Activated CD8-positive, alpha-beta T cell treated with anti-CD3 and anti-CD28 coated beads for 36 hours (primary cell): ENCODE data around the gene GLTP. TPM values are rescaled to one million over a fixed set of nuclear protein-coding genes. Genes with fewer than 3 reads are reported as not detected.

Source experiments
- ATAC-seq: fragments of 200-7000 bp; cut with Tn5 transposase; one replicate; pipeline ENCODE4 v1.10.0; 2021; ENCODE audit warnings: mild to moderate bottlenecking, moderate library complexity
- CTCF ChIA-PET: fragments of 350-600 bp; sonication (Branson Sonifier 250); formaldehyde crosslinking; loops from one replicate; lab custom pipeline; 2021; ENCODE audit warnings: antibody characterized with exemption; lab: Charles Lee
- POLR2A ChIA-PET: fragments of 350-600 bp; sonication (Branson Sonifier 250); formaldehyde crosslinking; loops from one replicate; lab custom pipeline; 2021; ENCODE audit warnings: antibody characterized with exemption; lab: Charles Lee
- DNase-seq: peaks from one replicate; pipeline ENCODE4 v3.0.0-alpha.2; 2020
- H3K27ac Mint-ChIP-seq: one replicate; pipeline ENCODE4 v1.8.0; 2021; ENCODE audit warnings: mild to moderate bottlenecking, mixed read lengths
- H3K27me3 Mint-ChIP-seq: one replicate; pipeline ENCODE4 v1.8.0; 2021; ENCODE audit warnings: mixed read lengths
- H3K36me3 Mint-ChIP-seq: one replicate; pipeline ENCODE4 v1.8.0; 2021; ENCODE audit warnings: low read depth, mixed read lengths
- H3K4me1 Mint-ChIP-seq: one replicate; pipeline ENCODE4 v1.8.0; 2021; ENCODE audit warnings: low read depth, mixed read lengths
- H3K4me3 Mint-ChIP-seq: one replicate; pipeline ENCODE4 v1.8.0; 2021; ENCODE audit warnings: mild to moderate bottlenecking, moderate library complexity, mixed read lengths
- H3K9me3 Mint-ChIP-seq: one replicate; pipeline ENCODE4 v1.8.0; 2021; ENCODE audit warnings: mixed read lengths
- intact Hi-C: fragments of 100-400 bp; cut with micrococcal nuclease; formaldehyde crosslinking; loops from one replicate; pipeline ENCODE4 v1.10.0; 2022
- total RNA-seq, 2 experiments: library from RNA; stranded (reverse); gene quantifications; one replicate each; pipeline ENCODE4 v1.2.3, GENCODE V29; 2021
- TF ChIP-seq, protein P1 (sequence below): fragments of 200-600 bp; IDR thresholded peaks from one replicate; pipeline ENCODE4 v1.8.0; 2022; ENCODE audit warnings: antibody characterized with exemption, mild to moderate bottlenecking

The GLTP gene
- total RNA-seq, 2 experiments from 2014 or later: 19.9 to 21.2 TPM

DNA sequence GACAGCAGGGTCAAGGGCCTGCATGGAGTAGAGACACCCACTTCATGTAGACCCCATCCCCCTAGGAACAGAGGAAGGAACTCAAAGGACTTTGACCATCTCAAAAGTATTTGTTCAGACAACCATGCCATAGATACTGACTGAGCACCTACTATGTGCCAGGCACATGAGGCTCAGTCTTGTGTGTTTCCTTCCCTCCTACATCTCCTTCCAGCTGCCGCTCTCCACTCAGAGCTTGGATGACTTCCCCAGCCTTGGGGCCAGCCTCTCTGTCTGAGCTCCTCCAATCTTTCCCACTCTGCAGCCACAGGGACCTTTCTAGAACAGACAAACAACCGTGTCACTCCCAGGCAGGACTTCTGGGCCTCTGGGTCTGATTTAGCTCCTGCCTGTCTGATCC lies 49.6 kb downstream of the GLTP start:
- Mint-ChIP-seq H3K27ac (no peak overlapping the region), H3K9me3 (no peaks in the 10 kb centered on the region), H3K4me1 (peaks cover 3% of the 10 kb centered on the region), H3K4me3 (no peak overlapping the region), H3K27me3 (peaks cover 27% of the 10 kb centered on the region), H3K36me3 (no peaks in the 10 kb centered on the region)
- intact Hi-C loops: no loop called here
- POLR2A ChIA-PET: interaction anchor here (1.3 kb wide), 1 partner anchor 15 kb away, joined by 5 read pairs; no protein-coding TSS in a partner anchor
- DNase-seq: no peak
- TF ChIP-seq, protein P1, sequence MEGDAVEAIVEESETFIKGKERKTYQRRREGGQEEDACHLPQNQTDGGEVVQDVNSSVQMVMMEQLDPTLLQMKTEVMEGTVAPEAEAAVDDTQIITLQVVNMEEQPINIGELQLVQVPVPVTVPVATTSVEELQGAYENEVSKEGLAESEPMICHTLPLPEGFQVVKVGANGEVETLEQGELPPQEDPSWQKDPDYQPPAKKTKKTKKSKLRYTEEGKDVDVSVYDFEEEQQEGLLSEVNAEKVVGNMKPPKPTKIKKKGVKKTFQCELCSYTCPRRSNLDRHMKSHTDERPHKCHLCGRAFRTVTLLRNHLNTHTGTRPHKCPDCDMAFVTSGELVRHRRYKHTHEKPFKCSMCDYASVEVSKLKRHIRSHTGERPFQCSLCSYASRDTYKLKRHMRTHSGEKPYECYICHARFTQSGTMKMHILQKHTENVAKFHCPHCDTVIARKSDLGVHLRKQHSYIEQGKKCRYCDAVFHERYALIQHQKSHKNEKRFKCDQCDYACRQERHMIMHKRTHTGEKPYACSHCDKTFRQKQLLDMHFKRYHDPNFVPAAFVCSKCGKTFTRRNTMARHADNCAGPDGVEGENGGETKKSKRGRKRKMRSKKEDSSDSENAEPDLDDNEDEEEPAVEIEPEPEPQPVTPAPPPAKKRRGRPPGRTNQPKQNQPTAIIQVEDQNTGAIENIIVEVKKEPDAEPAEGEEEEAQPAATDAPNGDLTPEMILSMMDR: no peak
- CTCF ChIA-PET: interaction anchor here (1.0 to 4.9 kb wide), 2 partner anchors 15 to 26 kb away, joined by 3 to 21 read pairs; no protein-coding TSS in a partner anchor
- ATAC-seq: no peak

- Mint-ChIP-seq H3K36me3 (no peaks in the 10 kb centered on the region), H3K4me3 (no peak overlapping the region), H3K4me1 (peaks cover 3% of the 10 kb centered on the region), H3K27me3 (peaks cover 26% of the 10 kb centered on the region), H3K9me3 (no peaks in the 10 kb centered on the region), H3K27ac (no peak overlapping the region)
- CTCF ChIA-PET: interaction anchor here (1.0 to 4.9 kb wide), 3 partner anchors 15 to 32 kb away, joined by 3 to 21 read pairs (median 21); no protein-coding TSS in a partner anchor
- ATAC-seq (no peak), DNase-seq (no peak)
- POLR2A ChIA-PET: interaction anchor here (1.2 to 1.3 kb wide), 2 partner anchors 10 to 15 kb away, joined by 3 to 5 read pairs; no protein-coding TSS in a partner anchor
- intact Hi-C loops: no loop called here
- TF ChIP-seq, protein P1: no peak
Measured at GRCh38 chr12:109830267-109830666, 50.1 kb downstream of the GLTP start.

DNA sequence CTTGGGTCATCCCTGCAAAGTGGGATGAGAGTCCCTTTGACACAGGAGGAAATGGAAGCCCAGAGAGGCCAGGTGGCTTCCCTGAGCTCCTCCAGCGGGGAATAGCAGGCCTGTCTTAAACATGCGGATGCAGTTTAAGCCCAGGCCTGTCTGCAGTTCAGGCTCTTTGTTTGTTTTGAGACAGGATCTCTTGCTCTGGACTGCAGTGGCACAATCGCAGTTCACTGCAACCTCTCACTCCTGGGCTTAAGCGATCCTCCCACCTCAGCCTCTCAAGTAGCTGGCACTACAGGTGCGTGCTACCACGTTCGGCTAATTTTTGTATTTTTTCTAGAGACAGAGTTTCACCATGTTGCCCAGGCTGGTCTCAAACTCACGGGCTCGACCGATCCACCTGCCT lies 50.7 kb downstream of the GLTP start:
- H3K4me3 Mint-ChIP-seq: no peak overlapping the region
- no peak overlapping the region for H3K27ac Mint-ChIP-seq
- H3K9me3 Mint-ChIP-seq: no peaks in the 10 kb centered on the region
- ATAC-seq (no peak), DNase-seq (no peak)
- ChIA-PET POLR2A (interaction anchor here (0.6 to 1.2 kb wide), 3 partner anchors 11 to 59 kb away, joined by 3 read pairs; no protein-coding TSS in a partner anchor), CTCF (interaction anchor here (0.7 to 4.9 kb wide), 6 partner anchors 15 to 68 kb away, joined by 3 to 21 read pairs (median 4); no protein-coding TSS in a partner anchor)
- H3K36me3 Mint-ChIP-seq: no peaks in the 10 kb centered on the region
- peaks cover 24% of the 10 kb centered on the region for H3K27me3 Mint-ChIP-seq
- intact Hi-C loops: no loop called here
- peaks cover 3% of the 10 kb centered on the region for H3K4me1 Mint-ChIP-seq
- TF ChIP-seq, protein P1: no peak

DNA sequence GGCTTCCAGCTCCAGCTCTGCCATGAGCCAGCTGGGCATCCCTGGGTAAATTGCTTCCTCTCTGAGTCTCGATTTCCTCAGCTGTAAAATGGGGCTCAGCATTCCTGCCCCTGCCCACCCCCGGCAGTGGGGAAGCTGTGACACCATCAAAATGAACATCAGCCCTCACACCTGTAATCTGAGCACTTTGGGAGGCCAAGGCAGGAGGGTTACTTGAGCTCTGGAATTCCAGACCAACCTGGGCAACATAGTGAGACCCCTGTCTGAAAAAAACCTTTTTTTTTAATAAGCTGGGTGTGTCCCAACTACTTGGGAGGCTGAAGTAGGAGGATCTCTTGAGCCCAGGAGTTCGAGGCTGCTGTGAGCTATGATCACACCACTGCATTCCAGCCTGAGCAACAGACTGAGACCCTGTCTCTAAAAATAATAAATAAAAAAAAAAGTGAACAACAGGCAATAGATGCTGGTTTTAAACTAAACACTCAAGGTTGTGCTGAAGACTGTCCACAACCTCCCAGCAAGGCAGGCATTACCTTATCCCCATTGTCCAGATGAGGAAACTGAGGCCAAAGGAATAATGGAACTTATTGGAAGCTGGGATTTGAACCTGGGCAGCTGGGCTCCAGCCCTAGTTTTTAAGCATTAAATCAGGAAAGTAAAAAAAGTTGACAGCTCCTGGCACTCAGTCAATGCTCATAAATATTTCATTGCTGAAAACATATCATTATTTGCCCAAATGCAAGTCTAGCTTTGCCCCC lies 51.4 kb downstream of the GLTP start:
- no peak for ATAC-seq
- POLR2A ChIA-PET: interaction anchor here (0.6 to 1.2 kb wide), 3 partner anchors 12 to 60 kb away, joined by 3 read pairs; no protein-coding TSS in a partner anchor
- H3K27ac Mint-ChIP-seq: no peak overlapping the region
- peaks cover 3% of the 10 kb centered on the region for H3K4me1 Mint-ChIP-seq
- CTCF ChIA-PET: interaction anchor here (0.7 to 4.9 kb wide), 5 partner anchors 16 to 69 kb away, joined by 3 to 21 read pairs (median 6); no protein-coding TSS in a partner anchor
- no peaks in the 10 kb centered on the region for H3K36me3 Mint-ChIP-seq
- H3K4me3 Mint-ChIP-seq: no peak overlapping the region
- TF ChIP-seq, protein P1: no peak
- H3K27me3 Mint-ChIP-seq: peaks cover 19% of the 10 kb centered on the region
- intact Hi-C loops: no loop called here
- no peak for DNase-seq
- H3K9me3 Mint-ChIP-seq: no peaks in the 10 kb centered on the region
